COR-L47 (cell line): ENCODE results near the gene TEAD1.

ENCODE experiments used
- DNase-seq: peaks from one replicate; lab custom pipeline; 2025; lab: John Stamatoyannopoulos, UW

Gene TEAD1

DNA sequence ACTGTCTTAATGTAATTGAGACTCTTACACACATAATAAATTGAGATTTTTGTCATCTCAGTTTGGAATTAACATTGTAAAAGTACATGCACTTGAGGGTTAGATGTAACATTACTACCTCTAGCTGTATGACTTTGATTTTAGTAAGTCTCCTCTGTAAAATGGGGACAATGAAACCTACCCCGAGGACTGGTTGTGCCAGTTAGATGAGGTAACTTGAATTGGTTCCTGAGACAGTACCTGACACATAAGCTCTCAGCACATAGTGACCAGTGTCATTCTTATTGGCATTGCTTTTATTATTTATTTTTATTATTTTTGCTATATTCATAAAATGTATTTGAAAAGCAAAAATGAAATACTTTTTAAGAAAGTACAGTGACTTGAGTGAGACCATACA lies 114.8 kb downstream of the TEAD1 start:
- no peak for DNase-seq

DNA sequence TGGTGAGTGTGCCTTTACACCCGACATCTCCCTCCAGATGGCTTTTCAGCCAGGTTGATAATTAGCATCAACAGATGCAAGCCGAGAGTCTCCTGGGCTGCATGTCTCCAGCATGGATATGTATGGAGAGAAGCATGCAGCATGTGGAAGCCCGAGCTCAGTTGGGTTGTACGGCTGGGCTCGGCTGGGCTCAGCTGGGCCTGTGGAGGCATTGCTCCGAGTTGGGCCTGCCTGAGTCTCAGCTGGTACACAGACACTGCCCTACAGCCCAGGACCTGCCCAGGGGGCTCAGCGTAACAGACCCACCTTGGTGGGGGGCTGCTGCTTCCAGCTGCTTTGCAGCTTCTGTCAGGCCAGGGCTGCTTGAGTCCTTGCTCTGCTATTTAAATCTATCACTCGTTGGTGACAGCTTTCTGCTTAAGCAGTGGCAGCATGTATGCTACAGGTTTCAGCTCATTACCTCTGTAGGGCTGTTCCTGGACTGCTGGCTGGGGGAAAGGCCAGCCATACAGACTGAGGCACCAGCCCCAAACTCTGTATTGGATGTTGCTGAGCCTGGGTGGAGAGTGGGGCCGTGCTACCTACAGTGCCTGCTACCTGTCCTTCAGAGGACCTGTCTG lies 115.5 kb downstream of the TEAD1 start:
- DNase-seq: no peak

DNA sequence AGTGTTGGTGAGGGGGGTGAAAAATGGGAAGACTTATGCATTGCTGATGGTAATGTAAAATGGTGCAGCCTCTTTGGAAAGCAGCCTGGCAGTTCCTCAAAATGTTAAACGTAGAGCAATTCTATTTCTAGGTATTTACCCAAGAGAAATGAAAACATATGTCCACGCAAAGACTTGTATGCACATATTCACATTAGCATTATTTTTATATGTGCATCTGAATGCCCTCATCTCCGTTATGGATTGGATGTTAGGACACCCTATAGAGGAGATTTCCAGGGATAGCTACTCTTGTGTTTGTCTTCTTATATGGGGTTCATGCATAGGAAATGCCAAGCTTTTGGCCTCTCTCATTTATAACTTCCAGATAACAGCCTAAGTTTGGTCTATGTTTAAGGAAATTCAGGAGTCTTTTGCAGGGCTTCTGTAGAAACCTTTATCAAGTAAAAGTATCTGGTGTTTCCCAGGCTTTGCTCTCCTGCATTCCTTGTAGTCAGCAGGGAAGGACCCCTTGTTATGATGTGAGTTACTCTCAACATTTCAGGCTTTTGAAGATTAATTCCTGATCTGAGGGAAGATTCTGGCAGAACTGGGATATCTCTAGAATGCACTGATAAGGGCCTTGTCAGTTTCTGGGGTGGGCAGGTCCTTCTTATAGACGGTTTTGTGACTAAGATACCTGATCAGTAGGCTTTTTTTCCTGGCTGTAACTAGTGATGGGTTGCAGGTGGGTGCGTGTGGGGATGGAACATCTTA lies 116.8 kb downstream of the TEAD1 start:
- DNase-seq: no peak

DNA sequence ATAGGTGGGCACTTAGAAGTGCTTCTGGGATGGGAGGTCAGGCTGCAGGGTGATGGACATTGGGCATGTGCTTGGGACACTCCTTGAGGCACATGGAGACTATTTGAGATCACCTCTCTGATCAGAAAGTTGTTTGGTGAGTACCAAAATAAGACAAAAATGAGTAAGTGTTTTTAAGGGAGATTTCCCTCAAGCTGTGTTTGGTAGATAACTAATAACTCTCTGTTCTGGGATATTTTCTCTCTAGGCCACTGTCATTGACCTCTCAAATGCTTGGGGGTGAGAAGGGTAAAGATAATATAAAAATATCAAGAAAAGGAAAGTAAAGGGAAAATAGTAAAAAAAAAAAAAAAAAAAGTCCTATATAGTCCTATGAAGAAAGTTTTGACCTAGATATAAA lies 117.8 kb downstream of the TEAD1 start:
- no peak for DNase-seq

GRCh38 chr11:12792590-12792989 lies 118.4 kb downstream of the TEAD1 start:
- DNase-seq: no peak

DNA sequence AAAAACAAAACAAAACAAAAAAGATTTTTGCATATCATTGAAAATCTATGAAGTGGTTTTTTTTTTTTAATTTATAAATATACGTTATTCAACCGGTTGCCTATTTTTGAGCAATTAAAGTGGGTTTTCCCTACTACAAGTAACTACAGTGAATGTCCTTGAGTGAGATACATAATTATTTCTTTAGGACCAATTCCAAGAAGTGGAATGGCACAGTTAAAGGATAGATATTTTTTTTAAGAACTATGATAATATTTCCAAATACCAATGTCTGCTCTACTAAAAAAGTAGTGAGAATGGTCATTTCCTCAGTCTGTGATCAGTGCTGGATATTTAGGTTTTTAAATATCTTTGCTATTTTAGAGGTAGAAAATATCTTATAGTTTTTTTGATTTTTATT lies 118.8 kb downstream of the TEAD1 start:
- DNase-seq: no peak

- no peak for DNase-seq
Measured at GRCh38 chr11:12793506-12793905, 119.3 kb downstream of the TEAD1 start.

DNA sequence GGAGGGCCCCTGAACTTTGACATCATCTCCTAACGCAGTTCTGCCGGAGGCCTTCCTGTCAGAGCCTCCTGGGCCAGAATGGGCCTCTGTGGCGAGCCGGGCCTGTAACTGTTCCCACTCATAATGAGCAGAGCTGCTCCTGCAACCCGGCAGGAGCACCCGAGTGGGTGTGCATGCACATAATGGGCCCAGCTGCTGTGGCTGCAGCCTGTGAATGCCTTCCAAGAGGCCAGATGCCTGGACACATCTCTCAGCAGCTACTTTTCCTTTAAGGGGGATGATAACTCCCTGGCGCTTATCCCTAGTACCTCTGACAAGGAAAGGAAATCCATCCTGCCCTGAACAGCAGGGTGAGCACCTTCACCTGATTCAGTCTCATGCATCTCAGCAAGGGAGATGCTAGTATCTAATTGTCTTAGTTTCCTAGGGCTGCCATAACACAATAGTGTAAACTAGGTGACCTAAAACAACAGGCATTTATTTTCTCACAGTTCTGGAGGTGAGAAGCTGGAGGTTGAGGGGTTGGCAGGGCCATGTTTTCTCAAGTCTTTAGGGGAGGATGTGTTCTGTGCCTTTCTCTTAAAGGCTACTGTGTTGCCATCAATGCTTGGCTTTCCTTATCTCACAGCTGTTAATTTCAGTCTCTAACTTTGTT lies 120.5 kb downstream of the TEAD1 start:
- DNase-seq: no peak

DNA sequence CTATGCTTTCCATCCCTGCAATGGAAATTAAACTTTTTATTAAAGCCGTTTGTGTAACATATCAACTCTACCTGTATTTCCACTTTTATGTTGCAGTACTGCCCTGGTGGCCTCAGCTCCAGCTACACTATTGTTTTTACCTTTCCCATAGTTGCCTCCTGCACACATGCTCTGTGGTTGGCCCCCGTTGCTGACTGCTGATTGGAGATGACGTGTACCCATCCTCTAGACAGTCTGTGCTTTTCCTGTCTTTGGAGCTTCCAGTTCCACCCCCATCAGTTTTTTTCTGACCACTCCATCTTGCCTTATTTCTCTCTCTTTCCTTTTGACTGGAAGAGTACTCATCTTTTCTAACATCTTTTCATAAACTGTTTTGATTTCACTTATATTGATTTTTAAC lies 123.8 kb downstream of the TEAD1 start:
- no peak for DNase-seq

- DNase-seq: no peak
Measured at GRCh38 chr11:12798609-12799011, 124.4 kb downstream of the TEAD1 start.

- no peak for DNase-seq
Measured at GRCh38 chr11:12799334-12799835, 125.2 kb downstream of the TEAD1 start.

- peak; percentile 50 for DNase-seq
Measured at GRCh38 chr11:12800032-12800671, 125.9 kb downstream of the TEAD1 start.

GRCh38 chr11:12800871-12801270 lies 126.7 kb downstream of the TEAD1 start:
- DNase-seq: no peak

DNA sequence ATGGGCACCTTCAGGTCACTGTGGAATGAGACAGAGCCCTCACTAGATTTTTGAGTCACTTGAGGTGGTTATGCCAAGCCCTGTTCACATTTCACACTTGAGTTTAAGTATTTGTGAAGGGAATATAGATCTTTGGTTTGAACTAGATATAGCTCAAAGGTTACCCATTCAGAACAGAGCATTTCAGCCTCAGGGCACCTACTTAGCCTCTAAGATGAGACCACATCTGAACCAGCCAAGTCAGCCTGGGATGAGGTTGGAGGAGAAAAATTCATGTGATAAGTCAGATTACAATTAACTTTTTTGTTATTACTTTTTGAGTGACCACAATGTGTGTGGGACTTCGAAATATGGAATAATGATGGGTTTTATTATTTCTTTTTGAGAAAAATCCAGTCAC lies 127.8 kb downstream of the TEAD1 start:
- no peak for DNase-seq

- DNase-seq: peak; percentile 99
Measured at GRCh38 chr11:12802418-12803085, 128.3 kb downstream of the TEAD1 start.

DNA sequence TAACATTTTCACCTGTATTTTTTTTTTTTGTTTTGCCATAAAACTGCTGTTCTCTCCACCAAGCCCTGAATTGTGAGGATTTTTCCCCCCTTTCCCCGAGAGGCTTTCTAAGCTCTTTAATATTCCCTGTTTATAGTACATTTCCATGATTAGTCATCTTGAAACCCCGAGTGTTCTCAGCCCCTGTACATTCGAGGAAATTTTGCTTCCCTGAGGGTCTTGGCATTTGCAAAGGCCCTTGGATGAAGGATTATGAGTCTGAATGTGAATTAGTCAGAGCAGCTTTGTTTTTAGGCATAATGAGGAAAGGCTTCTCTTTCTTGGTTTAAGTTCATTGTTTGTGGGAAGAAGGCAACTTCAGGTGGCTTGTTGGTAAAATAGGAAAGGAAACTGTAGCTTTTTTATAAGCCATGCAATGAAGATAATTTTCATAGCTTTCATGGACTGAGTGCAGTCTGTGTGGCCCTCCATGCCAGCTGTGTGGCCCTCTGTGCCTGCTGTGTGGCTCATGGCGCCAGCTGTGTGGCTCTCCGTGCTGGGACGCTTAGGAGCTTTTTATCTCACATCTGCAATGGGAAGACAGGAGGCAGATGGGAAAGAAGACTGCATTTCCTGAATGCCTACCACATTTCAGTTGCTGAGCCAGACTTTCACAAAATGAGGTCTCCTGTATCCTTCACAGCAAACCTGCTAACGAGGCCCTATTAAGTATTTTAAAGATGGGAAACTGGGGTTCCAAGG lies 129.0 kb downstream of the TEAD1 start:
- DNase-seq: no peak

DNA sequence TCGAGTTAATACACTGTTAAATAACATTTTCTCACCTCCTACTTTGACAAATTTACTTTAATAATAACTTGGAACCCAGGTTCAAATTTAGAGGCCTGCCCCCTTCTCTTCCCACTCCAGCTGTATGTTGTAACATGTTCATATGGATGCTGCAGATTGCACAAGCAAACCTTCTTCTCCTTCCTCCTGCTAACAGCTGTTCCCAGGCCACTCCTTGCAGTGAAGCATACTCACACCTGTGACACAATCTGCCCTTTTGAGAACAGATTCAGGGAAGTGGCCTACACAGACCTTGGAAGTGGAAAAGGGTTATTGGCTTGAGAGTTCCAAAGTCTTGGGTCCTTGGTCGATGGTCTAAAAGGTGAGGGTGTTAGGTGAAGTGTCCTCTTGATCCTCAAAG lies 131.9 kb downstream of the TEAD1 start:
- no peak for DNase-seq

DNA sequence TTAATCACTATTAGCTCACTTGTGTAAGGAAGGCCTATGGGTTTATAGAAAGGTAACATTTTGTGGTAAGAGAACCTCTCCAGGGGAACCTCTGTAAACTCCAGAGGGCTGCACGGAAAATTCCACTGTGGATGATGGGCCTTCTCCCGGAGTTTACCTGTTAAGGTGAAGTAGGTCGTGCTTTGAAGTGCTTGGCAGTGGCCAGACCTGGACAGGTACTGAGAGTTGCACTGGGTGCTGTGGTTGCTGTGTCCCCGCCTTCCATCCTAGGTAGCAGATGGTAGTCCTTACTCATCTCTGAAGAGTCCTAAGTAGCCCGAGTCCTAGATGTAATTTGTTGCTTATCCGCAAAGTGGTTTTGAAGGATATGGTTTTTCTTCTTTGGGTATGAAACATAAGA lies 133.4 kb downstream of the TEAD1 start:
- no peak for DNase-seq

- no peak for DNase-seq
Measured at GRCh38 chr11:12808519-12808918, 134.3 kb downstream of the TEAD1 start.

GRCh38 chr11:12809364-12809763 lies 135.1 kb downstream of the TEAD1 start:
- no peak for DNase-seq

DNA sequence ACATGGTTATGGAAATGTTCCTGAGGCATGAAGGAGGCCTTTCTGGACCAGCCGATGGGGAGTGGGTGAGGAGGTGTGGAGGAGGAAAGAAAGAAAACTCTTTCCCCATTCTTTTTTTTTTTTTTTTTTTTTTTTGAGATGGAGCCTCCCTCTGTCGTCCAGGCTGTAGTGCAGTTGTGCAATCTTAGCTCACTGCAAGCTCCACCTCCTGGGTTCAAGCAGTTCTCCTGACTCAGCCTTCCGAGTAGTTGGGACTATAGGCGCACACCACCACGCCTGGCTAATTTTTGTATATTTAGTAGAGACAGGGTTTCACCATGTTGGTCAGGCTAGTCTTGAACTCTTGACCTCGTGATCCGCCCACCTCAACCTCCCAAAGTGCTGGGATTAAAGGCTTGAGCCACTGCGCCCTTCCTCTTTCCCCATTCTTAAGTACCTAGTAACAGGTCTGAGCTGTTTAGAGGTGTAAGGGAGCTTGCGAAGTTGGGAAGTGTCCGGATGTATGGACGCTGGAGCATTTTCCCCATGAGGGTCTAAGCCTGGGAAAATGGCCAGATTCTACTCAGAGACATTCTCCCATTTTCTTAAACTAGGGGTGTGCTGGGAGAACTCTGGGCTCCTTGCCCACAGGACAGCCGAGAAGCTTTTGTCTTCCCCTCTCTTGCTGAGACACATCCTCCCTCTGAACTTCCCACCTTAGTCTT lies 135.8 kb downstream of the TEAD1 start:
- no peak for DNase-seq
